ENCODE results near the gene NBL1.

- TF ChIP-seq EZH2 (IDR thresholded peaks at IDR 0.05; ENCODE audit: low read depth, unreplicated experiment) (no peak), CREB1 (CRISPR knock-in tag; IDR thresholded peaks at IDR 0.05; ENCODE audit: low read depth) (no peak), CTCF (conservative IDR thresholded peaks at IDR 0.05; ENCODE audit: low read depth in 2 of 2) (peak; percentile 58 to 89), POLR2AphosphoS5 (IDR thresholded peaks at IDR 0.05; ENCODE audit: low read depth) (no peak), EZH2phosphoT487 (IDR thresholded peaks at IDR 0.05; ENCODE audit: unreplicated experiment) (no peak), REST (IDR thresholded peaks at IDR 0.05; ENCODE audit: unreplicated experiment) (no peak), JUNB (IDR thresholded peaks at IDR 0.05; ENCODE audit: unreplicated experiment) (no peak), STAT1 (IDR thresholded peaks at IDR 0.05; ENCODE audit: unreplicated experiment) (no peak), ZNF331 (CRISPR knock-in tag; IDR thresholded peaks at IDR 0.05; ENCODE audit: low read depth) (no peak), ETS1 (IDR thresholded peaks at IDR 0.05) (no peak), ZNF114 (CRISPR knock-in tag; IDR thresholded peaks at IDR 0.05) (no peak)
Measured at GRCh38 chr1:19648689-19649088, 4.6 kb downstream of the NBL1 start.

Data from GM23338 (cell line).